Ammon's horn (tissue), 1 donor: ENCODE measurements around the gene NAA10.

Source experiments
- DNase-seq: peaks from one replicate; pipeline ENCODE4 v3.0.0-alpha.2; 2016; ENCODE audit warnings: low spot score

NAA10 gene

DNA sequence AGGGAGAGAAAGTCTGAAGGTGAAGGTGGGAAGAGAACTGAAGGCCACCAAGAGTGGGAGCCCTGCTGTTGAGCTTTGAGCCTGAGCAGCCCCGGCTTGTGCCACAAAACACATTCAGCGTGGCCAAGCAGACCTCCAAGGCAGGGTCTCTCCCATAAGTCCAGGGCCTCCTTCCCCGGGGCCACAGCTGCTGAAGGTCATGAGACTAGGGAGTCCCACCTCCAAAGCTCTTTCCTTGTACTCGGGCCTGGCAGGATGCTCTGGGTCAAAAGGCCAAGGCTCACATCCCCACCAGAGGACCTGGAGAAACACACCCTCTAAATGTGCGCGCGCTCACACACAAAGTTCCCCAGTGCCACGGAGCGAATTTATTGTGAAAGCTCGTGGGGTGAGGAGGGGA lies 5.3 kb downstream of the NAA10 start:
- DNase-seq: no peak

DNA sequence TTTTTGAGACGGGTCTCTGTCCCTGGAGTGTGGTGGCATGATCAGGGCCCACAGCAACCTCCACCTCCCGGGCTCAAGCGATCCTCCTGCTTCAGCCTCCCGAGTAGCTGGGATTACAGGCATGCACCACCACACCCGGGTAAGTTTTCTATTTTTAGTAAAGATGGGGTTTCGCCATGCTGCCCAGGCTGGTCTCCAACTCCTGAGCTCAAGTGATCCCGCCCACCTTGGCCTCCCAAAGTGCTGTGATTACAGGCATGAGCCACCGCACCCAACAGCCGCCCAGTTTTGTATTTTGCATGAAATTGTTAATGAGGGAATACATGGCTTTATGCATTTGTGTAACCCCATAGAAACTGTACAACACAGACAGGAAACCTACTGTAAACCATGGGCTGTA lies 6.0 kb downstream of the NAA10 start:
- no peak for DNase-seq

DNA sequence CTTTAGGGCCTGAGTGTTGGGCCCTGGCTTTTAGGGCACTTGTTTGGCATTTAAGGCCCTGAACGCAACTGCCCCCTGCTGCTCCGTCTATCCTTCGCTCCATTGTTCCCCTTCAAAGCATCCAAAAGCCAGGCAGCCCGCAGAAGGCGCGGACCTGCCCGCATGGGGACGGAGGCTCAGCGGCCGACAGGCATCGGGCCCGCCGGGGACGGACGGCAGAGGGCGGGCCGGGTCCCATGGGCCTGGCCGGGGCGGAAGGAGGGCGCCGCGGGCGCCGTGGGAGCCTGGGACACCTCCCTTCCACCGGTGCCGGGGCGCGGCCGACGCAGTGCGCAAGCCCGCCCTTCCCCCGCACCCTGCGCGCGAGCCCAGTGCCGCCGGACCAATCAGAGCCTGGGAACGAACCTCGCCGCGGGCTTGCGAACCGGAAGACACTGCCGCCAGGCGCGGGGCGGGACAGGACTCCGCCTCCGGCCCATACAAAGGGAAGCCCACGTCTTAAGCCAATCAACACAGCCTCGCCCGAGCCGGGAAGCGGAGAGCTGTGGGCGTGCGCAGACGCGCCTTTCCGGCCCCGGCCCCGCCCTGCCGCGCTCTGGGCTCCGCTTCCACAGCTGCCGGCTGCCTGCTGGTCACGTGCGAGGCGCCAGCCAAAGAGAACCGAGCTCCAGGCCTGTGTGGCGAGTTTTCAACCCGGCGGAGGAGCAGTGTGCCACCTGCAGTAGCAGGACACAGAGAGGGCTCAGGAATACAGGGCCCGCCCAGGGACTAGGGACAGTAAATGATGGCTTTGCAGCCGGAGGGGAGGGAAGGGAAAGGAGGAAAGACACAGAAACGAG lies 6.7 kb downstream of the NAA10 start:
- DNase-seq: peak; percentile 96

DNA sequence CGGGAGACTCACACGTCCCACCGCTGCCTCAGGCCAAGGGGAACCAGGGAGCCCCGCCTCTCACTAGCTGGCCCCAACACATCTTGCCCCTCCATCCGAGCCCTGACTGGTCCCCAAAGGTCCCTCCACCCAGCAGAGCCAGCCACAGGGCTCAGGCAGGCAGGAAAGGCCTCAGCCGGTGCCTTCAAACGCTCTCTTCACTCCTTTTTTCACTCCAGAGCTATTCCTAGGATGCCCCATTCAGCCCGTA lies 7.2 kb downstream of the NAA10 start:
- DNase-seq: no peak

DNA sequence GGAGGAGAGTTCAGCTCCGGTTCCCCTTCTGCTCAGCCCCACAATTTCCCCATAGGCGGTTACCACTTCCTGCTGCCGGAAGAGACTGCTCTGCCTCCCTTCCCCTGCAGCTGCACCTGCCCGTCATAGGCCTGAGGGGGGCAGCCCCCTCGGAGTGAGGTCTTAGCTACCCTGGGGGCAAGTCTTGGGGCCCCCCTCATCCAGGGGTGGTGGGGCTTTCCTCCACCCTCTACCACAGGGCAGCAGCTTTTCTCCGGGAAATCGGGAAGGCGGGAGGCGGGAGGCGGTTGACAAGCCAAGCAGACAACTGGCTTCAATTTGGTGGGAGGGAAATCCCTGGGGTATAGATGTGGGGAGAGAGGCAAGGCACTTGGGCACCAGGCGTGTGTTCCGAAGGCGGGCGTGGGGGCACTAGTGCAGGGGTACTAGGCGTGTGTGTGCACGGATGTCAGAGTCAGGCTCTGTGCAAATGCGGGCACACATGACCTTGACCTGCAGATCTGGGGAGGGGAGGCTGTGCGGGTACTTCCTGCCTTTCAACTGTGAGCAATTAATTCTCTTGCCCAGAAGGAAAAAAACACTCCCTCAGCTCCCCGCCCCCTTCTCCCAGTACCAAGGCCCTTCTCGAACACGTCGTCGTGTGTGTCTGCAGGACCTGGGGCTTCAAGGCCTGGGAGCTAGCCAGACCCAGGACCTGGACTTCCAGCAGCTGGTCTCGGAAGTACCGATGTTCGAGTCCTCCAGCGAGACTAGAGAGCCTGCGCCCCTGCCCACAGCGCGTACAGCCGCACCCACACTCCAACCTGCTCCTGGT lies 7.8 kb downstream of the NAA10 start:
- peak; percentile 50 for DNase-seq

DNA sequence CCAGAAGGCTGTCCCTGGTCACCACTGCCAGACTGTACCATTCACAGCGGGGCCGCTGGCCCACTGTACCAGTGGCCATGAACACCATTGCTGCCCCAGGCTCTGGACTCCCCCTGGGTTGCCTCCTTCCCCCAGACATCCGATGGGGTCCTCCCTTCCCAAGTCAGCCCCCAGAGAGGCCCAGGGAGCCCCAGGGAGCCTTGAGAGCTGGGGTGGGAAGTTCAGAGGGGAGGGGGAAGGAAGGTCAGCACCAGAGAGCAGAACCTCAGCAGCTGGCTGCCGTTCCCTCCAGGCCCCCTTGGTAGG lies 8.3 kb downstream of the NAA10 start:
- no peak for DNase-seq

DNA sequence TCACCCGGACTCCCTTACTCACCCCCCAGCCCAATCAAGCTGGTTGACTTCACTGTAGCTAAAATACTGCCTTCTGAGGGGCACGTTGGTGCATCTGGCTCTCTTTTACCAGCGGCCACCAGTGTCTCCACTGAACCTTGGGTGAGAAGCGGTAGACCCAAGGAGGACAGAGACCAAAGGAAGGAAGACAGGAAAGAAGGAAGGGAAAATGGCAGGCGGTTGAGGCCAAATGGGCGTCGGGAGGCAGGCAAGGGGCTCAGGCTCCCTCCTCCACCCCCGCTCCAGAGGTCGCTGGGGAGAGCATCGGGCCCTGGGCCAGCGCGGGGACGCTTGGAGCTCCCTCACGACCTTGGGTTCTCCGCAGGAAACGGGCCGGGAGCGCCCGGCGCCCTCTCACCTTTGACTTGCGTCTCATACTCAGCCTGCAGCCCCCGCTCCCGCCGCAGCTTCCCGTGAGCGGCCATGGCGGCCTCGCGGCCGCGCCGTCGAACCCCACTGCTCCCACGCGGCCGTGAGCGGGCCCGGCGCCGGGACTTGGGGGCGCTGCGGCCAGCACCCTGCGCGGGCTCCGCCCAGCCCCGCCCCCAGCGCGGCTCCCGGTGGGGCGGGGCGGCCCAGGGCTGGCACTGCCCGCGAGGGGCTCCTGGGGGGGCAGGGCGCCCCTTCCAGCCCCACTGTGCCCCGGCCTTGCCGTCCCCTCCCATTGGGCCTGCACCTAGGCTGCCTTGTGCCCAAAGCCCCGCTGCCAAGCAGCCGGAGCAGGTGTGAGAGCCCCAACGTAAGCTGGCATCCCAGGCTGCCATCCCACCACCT lies 8.9 kb downstream of the NAA10 start, which contains the start of gene ARHGAP4:
Gene ARHGAP4 (minus strand): TSS at position 526 of the 813 bp plus-strand sequence. CDS start 62 bp downstream, at position 464.
- no peak for DNase-seq

DNA sequence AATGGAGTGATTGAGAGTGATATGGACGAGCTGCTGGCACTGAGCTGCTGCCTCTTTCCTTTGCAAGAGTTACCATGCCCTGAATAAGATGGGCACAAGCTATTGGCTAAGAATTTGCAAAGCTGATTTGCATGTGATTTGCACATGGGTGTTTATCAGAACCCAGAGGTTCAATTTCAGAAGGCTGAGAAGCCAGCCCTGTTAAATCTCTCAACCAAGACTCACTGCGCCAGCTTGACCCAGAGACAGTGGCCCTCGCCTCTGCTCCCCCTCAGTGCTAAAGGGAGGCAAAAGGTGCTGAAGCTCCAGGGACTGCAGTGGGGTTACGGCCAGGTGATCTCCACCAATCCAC lies 9.5 kb downstream of the NAA10 start:
- no peak for DNase-seq

DNA sequence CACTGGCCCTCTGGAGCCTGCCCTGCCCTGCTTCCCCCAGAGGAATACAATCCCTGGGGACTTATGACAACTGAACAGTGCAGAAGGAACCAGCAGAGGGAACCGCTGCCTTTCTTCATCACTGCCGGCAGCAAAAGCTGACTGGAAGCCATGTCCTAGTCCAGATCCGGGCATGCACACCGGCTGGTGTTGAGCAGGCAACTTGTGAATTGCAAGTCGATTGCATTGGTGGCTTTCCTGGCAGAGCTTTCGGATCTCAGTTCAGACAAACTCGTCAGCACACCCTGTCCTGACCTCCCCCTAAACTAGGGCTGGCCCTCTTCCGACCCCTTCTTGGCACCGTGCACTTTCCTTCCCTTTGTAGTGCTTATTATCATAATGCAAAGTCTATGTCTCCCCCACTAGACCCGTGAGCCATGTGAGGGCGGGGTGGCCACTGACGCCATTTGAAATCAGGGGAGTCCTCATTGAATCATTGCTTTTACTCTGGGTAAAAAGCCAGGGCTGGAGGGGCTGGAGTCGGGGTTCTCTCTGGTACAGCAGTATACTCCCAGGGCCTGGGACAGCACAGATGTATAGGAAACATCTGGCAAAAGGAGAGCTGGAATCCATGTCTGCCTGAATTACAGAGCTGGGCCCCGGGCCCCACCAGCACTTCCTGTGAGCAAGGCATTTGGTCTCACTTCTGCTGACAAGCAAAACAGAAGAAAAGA lies 10.5 kb downstream of the NAA10 start:
- peak; percentile 54 for DNase-seq

DNA sequence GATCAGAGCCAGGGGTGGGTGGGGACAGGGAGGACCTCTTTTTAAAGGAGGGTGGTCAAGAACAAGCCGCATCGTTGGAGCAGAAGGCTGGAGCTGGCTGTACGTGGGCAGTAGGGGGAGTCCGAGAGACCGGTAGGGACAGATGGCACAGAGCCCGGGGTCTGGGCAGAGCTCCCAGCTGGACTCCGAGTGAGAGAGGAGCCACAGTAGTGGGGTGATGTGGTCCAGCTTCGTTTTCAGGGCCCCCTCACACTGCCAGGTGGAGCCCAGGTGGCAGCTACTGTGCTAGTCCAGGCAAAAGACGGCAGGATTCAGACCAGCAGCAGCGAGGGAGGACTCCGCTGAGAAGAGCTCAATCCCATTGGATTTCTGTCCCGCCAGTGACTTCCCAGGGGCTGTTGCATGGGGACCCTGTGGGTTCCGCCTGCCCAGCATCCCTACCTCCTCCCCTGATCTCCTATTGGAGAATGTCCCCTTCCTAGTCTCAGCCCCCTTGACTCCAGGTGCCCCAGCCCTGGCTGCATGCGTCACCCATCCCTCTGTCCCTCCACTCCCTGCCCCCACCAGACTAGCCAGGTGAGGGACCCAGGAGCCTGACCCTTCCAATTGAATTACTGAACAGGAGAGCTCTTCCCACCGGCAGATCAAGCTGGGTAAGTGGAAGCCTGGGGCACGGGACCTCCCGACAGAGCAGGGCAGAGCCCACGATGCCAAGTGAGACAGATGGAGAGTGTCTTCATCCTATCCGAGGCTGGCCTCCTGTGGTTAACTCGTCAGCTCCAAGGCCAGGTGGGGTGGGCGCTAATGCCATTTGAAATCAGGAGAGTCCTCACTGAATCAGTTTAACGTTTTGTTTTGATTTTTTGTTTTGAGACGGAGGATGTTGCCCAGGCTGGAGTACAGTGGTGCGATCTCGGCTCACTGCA lies 11.6 kb downstream of the NAA10 start:
- peak; percentile 69 for DNase-seq

DNA sequence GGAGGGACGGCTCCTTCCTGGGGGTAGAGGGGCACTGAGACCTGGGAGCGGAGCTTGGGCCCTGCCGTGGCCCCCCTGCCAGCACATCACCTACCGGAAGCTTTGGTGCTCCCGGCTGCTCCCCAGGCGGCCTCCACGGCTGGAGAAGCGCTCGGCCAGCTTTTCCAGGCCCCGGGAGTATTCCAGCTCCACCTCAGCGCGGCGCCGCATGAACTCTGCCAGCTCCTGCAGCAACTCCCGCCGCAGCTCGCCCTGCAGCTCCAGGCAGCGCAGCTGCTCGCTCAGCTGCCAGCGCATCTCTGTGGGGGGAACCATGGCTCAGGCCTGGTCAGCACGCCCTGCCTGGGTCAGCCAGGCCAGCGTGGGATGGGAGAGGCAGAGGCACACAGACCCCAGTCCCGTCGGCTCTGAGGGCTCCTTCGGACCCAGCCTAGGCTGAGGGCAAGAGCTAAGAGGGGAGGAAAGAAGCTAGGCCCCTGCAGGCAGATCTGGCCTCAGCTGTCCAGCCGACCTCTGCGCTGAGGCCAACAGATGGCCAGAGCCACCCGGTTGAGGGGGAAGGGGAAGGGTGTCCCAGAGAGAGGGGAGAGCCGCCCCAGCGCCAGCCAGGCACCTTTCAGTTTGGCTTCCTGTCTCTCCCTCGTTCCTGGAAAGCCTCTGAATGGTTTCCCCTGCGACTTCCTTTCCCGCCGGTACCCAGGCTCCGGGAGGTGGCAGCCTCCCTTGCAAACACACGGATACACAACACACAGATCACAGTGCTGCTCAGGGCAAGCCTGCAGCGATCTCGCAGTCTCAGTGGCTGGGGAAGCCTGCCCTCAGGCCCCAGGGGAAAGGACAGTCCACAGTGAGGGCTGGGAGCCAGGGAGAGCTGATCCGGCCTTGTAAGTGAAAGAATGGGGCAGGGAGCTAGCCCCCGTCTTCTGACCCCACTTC lies 13.1 kb downstream of the NAA10 start:
- DNase-seq: no peak

DNA sequence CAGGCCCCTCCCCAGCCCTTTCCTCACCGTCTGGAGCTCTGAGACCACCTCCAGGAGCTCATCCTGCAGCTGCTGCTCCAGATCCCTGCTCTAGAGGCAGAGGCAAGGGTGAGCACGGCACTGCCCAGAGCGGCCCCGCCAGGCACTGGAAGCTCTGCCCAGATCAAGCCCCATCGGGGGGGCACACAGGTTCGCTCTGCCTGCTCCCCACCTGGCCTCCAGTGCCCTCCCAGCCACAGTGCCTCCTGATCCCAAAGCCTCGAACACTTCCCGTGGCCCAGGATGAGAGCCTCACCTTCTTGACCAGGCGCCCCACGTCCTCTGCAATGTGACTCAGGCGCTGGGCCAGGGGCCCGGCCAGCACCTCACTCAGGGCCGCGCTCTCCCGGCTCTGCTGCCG lies 13.8 kb downstream of the NAA10 start:
- no peak for DNase-seq

DNA sequence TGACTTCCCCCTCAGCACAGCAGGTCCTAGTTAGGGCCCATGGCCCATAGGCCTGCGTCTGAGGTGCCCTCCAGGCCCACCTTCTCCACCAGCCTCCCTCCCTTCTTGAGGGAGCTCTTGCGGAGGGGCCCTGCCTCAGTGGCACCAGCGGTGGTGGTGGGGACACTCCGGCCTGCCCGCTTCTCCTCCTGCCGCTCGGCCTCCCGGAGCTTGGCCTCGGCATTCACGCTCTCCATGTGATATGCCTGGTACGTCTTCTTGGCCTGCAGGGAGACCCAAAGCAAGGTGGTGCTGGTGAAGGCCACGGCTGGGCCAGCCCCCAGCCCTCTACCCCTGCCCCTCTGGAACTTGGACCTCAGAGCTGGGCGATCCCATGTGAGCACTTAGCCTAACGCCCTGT lies 14.3 kb downstream of the NAA10 start:
- DNase-seq: no peak

DNA sequence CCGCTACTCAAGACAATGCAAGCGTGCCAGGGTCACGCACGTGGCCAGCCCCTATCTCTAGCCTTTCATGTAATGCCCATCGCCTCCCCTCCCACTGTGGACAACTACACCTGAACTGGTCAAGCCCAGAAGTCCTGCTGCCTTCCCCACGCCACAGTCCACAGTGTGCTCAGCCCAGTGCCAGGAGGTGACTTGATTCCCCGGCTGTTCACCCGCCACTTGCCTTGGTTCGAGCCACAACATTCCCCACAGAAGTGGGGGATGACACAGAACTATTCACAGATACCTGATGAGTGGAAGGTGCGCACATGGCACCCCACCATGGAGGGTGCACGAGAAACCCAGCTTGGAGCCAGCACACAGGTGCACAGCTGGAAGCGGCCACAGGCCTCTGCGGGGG lies 15.6 kb downstream of the NAA10 start:
- no peak for DNase-seq

DNA sequence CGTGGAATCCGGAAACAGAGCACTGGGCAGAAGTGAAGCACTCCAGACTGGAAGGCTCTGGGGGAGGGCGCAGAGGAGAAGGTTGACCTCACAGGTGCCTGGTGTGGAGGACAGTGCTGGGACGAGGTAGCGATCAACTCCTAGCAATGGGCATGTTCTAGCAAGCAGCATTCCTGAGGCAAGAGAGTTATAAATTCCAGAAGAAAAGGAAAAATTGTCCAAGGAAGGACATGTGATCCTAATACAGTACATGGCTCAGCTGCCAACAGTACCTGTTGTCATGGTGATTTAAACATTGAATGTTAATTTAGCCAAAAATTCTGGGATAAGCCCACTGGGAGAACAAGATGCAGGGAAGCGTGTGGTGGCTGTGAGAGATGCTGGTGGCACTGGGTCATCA lies 17.0 kb downstream of the NAA10 start:
- no peak for DNase-seq

DNA sequence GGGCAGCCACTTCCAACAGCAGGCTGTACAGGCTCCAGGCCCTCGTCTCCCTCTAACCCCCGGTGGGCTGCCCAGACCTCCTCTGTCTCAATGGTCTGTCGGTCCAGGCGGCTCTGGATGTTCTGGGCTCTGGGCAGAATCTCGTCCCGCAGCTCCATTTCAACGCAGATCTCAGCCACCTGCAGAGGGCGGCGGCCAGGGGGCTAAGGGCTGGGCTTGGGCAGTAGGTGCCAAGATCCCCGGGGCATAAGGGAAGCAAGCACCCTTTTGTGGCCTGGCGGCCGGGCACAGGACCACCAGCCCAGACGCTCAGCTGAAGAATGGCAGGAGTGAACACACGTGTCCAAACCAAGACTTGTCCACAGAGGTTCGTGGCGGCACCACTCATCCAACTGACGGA lies 21.1 kb downstream of the NAA10 start:
- DNase-seq: no peak

DNA sequence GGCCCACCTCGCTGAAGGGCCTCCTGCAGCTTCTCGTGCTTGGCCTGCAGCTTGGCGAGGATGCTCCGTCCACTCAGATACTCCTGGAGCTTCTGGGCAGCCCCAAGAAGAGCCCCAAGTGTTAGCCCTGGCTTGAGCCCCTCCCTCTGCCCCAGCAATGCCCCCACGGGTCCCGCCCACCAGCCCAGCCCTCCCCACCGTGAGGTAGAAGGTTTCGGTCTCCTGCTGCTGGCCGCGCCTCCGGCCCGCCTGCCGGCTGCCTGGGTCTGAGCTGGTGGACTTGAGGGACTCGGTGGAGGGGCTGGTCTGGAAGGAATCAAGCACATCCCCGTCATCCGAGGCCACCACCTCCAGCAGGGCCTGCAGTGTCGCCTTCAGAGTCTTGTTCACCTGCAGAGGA lies 21.6 kb downstream of the NAA10 start:
- DNase-seq: no peak

DNA sequence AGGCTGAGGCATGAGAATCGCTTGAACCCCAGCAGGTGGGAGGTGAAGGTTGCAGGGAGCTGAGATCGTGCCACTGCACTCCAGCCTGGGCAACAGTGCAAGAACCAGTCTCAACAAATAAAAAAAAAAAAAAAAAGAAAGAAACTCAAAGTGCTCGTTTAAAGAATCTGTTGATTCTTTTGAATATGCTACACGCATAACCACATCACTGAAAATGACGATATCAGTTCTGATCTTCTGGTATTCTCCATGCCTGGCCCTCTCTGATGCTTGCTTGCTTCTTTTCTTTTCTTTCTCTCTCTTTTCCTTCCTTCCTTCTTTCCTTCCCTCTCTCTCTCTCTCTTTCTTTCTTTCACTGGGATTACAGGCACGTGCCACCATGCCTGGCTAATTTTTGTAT lies 23.0 kb downstream of the NAA10 start:
- no peak for DNase-seq

DNA sequence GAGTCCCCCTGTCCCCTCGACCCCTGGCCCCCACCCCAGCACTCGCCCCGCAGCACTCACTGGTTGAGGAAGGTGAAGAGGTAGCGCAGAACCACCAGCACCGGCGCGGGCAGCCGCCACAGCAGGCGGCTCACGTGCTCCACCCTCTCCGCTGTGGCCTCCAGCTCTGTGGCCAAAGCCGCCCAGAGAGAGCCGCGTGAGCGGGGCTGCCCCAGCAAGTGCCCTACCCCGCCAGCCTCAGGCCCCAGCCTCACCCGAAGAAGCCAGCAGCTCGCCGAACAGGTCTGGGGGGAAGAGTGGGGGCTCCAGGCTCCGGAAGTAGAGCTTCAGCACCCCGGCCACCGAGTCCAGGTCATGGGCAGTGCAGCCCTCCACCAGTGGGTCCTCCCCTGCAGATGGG lies 24.4 kb downstream of the NAA10 start:
- no peak for DNase-seq

DNA sequence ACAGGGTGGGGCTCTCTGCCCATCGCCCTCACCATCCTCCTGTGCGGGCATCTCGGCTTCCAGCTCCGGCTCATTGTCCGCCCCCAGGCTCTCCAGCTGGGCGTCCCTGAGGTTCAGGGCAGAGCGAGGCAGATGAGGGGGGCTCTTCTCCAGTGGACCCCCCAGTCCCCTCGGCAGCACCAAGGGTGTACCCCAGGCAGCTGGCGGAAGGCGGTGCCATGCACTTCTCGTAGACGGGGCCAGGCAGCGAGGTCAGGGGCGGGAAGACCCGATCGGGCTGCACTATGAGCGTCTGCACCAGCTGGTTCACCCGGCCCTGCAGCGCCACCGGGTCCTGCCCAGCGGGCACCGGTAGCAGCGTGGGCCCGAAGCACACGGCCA lies 24.9 kb downstream of the NAA10 start:
- DNase-seq: no peak
